ENCODE data around the gene KBTBD12.

DNA sequence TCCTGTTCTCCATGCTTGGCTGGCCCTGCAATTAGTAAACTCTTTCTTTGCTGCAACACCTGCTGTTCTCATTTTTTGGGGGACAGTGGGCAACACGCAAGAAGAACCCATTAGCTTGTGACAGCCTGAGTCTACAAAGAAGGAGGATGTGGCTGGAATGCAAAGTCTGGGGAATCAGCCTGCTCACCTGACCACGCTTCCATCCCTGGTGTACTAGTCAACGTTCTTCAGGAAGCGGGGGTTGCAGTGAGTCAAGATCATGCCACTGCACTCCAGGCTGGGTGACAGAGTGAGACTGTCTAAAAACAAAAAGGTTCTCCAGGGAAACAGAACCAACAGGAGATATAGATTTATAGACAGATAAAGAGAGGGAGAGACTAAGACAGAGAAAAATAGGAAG, 27.7 kb upstream of the KBTBD12 start:
- TF ChIP-seq CTCF (IDR thresholded peaks at IDR 0.05; ENCODE audit: insufficient read depth, low read length, poor library complexity, severe bottlenecking) (no peak), EZH2phosphoT487 (conservative IDR thresholded peaks at IDR 0.05; ENCODE audit: low read length) (no peak)
